Measurements from ENCODE around the gene USF2.

Gene USF2

DNA sequence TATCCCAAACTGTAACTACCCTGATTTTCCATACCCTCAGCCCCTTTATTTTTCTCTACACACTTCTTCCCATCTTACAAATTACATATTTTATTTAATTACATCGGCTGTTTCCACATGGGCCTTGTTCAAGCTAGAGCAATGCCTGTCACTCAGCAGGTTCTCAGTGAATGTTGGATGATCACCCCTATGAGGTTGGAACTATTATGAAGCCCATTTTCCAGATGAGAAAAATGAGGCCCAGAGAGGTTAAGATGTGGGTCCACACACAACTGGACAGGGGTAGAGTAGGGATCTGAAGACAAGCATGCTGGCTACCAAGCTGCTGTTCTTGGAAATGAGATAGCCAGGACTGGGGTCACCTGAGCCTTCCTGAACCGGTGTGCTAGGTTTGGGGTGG, 33.2 kb downstream of the USF2 start:
- Histone ChIP-seq H3K27me3 (ENCODE audit: control insufficient read depth, insufficient read depth, low read length) (peaks cover 19% of the 10 kb centered on the region), H3K4me3 (ENCODE audit: low read length) (no peak overlapping the region), H3K4me1 (ENCODE audit: control insufficient read depth, insufficient read depth, low read length) (no peaks in the 10 kb centered on the region), H3K9me3 (ENCODE audit: control insufficient read depth, low read length) (no peaks in the 10 kb centered on the region), H3K36me3 (ENCODE audit: control insufficient read depth, insufficient read depth, low read length) (no peaks in the 10 kb centered on the region), H3K9ac (ENCODE audit: low read length) (no peak overlapping the region)

DNA sequence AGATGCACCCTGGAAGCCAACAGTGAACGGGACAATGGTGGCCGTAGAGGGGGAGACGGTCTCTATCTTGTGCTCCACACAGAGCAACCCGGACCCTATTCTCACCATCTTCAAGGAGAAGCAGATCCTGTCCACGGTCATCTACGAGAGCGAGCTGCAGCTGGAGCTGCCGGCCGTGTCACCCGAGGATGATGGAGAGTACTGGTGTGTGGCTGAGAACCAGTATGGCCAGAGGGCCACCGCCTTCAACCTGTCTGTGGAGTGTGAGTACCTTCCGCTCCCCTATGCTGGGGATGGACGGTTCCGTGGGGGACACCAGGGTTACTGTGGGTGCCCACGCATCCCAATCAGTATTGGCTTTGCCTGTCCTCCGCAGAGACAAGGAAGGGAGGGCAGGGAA, 33.7 kb downstream of the USF2 start:
- Histone ChIP-seq H3K4me3 (ENCODE audit: low read length) (no peak overlapping the region), H3K36me3 (ENCODE audit: control insufficient read depth, insufficient read depth, low read length) (no peaks in the 10 kb centered on the region), H3K27me3 (ENCODE audit: control insufficient read depth, insufficient read depth, low read length) (peaks cover 16% of the 10 kb centered on the region), H3K9ac (ENCODE audit: low read length) (no peak overlapping the region), H3K9me3 (ENCODE audit: control insufficient read depth, low read length) (no peaks in the 10 kb centered on the region), H3K4me1 (ENCODE audit: control insufficient read depth, insufficient read depth, low read length) (no peaks in the 10 kb centered on the region)

DNA sequence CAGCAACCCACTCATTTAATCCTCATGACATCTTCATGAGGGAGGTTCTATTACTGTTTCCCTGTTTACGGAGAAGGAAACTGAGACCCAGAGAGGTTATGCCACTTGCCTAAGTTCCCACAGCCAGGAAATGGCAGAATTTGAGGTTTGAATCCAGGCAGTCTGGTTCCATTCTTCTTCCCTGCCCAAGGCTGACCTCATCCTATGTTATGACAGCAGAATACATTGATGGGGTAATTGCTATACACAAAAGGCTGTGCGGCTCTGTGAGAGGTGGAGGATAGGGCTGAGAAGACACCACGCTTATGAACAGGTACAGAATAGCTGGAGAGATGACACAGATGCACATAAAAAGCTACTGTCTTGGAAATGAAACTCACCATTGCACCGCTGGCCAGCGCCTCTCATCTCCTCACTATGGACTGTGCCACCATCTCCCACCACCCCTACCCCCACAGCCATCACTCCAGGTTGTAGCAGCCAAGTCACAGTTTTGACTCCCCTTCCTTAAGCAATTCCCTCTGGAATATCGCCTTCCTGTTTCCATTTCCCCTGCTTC, 34.7 kb downstream of the USF2 start:
- no peak overlapping the region for H3K9ac ChIP-seq (ENCODE audit: low read length)
- no peak overlapping the region for H3K4me3 ChIP-seq (ENCODE audit: low read length)
- H3K36me3 ChIP-seq (ENCODE audit: control insufficient read depth, insufficient read depth, low read length): no peaks in the 10 kb centered on the region
- H3K4me1 ChIP-seq (ENCODE audit: control insufficient read depth, insufficient read depth, low read length): no peaks in the 10 kb centered on the region
- no peaks in the 10 kb centered on the region for H3K9me3 ChIP-seq (ENCODE audit: control insufficient read depth, low read length)
- peaks cover 8% of the 10 kb centered on the region for H3K27me3 ChIP-seq (ENCODE audit: control insufficient read depth, insufficient read depth, low read length)

DNA sequence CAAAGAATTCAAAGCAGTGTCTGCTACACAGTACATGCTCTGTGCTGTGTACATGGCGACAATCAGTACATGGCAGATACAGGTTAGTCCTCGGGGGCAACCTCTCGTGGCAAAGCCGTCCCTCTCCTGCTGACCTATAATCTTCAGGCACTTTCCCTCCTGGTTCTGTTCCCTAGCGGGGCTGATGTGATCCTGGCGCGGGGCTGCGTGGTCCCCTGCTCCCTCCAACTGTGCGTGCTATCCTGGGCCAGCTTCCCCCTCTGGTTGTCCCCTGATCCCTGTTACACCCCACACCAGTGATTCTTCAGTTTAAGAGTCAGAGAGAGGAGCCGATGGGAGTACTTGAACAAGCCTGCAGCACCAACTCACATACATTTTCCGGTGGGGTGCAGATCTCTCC, 35.3 kb downstream of the USF2 start:
- no peak overlapping the region for H3K9ac ChIP-seq (ENCODE audit: low read length)
- H3K4me1 ChIP-seq (ENCODE audit: control insufficient read depth, insufficient read depth, low read length): no peaks in the 10 kb centered on the region
- H3K27me3 ChIP-seq (ENCODE audit: control insufficient read depth, insufficient read depth, low read length): peaks cover 5% of the 10 kb centered on the region
- no peaks in the 10 kb centered on the region for H3K9me3 ChIP-seq (ENCODE audit: control insufficient read depth, low read length)
- H3K4me3 ChIP-seq (ENCODE audit: low read length): no peak overlapping the region
- no peaks in the 10 kb centered on the region for H3K36me3 ChIP-seq (ENCODE audit: control insufficient read depth, insufficient read depth, low read length)

- Histone ChIP-seq H3K9ac (ENCODE audit: low read length) (no peak overlapping the region), H3K9me3 (ENCODE audit: control insufficient read depth, low read length) (no peaks in the 10 kb centered on the region), H3K4me1 (ENCODE audit: control insufficient read depth, insufficient read depth, low read length) (no peaks in the 10 kb centered on the region), H3K27me3 (ENCODE audit: control insufficient read depth, insufficient read depth, low read length) (peaks cover 5% of the 10 kb centered on the region), H3K4me3 (ENCODE audit: low read length) (no peak overlapping the region), H3K36me3 (ENCODE audit: control insufficient read depth, insufficient read depth, low read length) (no peaks in the 10 kb centered on the region)
Measured at GRCh38 chr19:35305181-35305580, 36.4 kb downstream of the USF2 start.

DNA sequence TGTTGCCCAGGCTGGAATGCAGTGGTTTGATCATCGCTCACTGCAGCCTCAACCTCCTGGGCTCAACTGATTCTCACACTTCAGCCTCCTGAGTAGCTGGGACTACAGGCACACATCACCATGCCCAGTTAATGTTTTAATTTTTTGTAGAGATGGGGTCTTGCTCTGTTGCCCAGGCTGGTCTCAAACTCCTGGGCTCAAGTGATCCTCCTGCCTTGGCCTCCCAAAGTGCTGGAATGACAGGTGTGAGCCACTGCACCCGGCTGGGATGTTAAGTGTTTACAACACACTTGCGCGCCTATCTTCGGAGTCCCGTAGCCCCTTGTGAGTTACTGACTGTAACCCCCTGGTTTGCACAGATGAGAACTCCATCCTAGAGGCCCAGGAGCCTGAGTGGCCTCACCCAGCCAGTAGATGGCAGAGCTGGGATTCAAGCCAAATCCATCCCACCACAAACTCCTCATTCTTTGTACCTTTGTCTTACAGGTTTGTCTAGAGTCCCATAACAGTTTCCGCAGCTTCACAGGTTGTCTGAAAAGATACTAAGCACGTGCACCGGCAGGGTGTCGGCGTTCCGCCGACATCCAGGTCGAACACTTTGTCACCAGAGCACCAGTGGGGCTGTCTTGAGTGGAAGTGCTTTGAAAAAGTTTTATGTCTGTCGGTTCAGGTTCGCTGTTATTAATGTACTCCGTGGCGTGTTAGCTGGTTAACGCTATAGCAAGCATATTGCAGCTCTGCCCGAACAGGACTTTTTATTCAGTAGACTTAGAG, 37.9 kb downstream of the USF2 start:
- Histone ChIP-seq H3K4me3 (ENCODE audit: low read length) (no peak overlapping the region), H3K4me1 (ENCODE audit: control insufficient read depth, insufficient read depth, low read length) (no peaks in the 10 kb centered on the region), H3K36me3 (ENCODE audit: control insufficient read depth, insufficient read depth, low read length) (no peaks in the 10 kb centered on the region), H3K9me3 (ENCODE audit: control insufficient read depth, low read length) (no peaks in the 10 kb centered on the region), H3K9ac (ENCODE audit: low read length) (no peak overlapping the region), H3K27me3 (ENCODE audit: control insufficient read depth, insufficient read depth, low read length) (peaks cover 5% of the 10 kb centered on the region)

DNA sequence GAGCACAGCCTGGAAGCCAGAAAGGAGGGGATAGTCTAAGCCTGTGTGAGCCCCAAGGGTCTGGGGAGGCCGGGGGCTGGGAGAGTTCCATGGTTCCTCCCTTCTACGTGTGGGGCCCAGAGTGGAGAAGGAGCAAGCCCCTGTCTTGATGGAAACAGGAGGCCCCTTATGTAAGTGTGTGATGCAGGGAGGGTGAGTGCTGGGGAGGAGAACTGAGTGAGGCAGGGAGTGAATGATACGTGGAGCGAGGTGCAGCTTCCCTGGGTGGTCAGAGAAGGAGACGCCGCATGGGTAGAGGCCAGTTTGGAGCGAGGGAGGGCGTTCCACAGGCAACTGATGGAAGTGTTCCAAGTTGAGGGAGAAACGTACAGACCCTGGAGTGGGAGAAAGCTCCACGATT, 39.2 kb downstream of the USF2 start:
- no peak overlapping the region for H3K4me3 ChIP-seq (ENCODE audit: low read length)
- H3K4me1 ChIP-seq (ENCODE audit: control insufficient read depth, insufficient read depth, low read length): no peaks in the 10 kb centered on the region
- H3K36me3 ChIP-seq (ENCODE audit: control insufficient read depth, insufficient read depth, low read length): no peaks in the 10 kb centered on the region
- no peak overlapping the region for H3K9ac ChIP-seq (ENCODE audit: low read length)
- H3K27me3 ChIP-seq (ENCODE audit: control insufficient read depth, insufficient read depth, low read length): peaks cover 5% of the 10 kb centered on the region
- H3K9me3 ChIP-seq (ENCODE audit: control insufficient read depth, low read length): no peaks in the 10 kb centered on the region

DNA sequence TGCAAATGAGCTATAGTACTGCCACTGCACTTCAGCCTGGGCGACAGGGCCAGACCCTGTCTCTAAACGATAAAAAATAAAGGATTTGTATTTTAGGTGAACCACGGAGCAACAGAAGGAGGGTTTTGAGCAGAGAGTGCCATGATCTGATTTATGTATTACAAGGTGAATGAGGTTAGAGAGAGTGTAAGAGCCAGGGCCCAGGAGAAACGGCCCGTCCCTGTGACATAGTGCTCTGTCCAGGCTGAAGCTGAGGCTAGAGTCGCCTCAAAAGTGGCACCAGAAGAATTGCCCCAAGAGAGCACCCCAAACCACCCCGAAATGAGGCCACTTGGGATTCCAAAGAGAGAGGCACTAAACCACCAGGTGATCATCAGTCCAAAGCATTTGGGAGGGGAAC, 40.1 kb downstream of the USF2 start:
- Histone ChIP-seq H3K9ac (ENCODE audit: low read length) (no peak overlapping the region), H3K9me3 (ENCODE audit: control insufficient read depth, low read length) (no peaks in the 10 kb centered on the region), H3K27me3 (ENCODE audit: control insufficient read depth, insufficient read depth, low read length) (peaks cover 6% of the 10 kb centered on the region), H3K36me3 (ENCODE audit: control insufficient read depth, insufficient read depth, low read length) (no peaks in the 10 kb centered on the region), H3K4me1 (ENCODE audit: control insufficient read depth, insufficient read depth, low read length) (no peaks in the 10 kb centered on the region), H3K4me3 (ENCODE audit: low read length) (no peak overlapping the region)

GRCh38 chr19:35309481-35310279, 40.9 kb downstream of the USF2 start:
- Histone ChIP-seq H3K9ac (ENCODE audit: low read length) (no peak overlapping the region), H3K36me3 (ENCODE audit: control insufficient read depth, insufficient read depth, low read length) (no peaks in the 10 kb centered on the region), H3K4me1 (ENCODE audit: control insufficient read depth, insufficient read depth, low read length) (no peaks in the 10 kb centered on the region), H3K4me3 (ENCODE audit: low read length) (no peak overlapping the region), H3K9me3 (ENCODE audit: control insufficient read depth, low read length) (no peaks in the 10 kb centered on the region), H3K27me3 (ENCODE audit: control insufficient read depth, insufficient read depth, low read length) (peaks cover 4% of the 10 kb centered on the region)

GRCh38 chr19:35310331-35310730, 41.6 kb downstream of the USF2 start:
- no peak overlapping the region for H3K4me3 ChIP-seq (ENCODE audit: low read length)
- H3K9me3 ChIP-seq (ENCODE audit: control insufficient read depth, low read length): no peaks in the 10 kb centered on the region
- H3K9ac ChIP-seq (ENCODE audit: low read length): no peak overlapping the region
- H3K36me3 ChIP-seq (ENCODE audit: control insufficient read depth, insufficient read depth, low read length): no peaks in the 10 kb centered on the region
- peaks cover 4% of the 10 kb centered on the region for H3K27me3 ChIP-seq (ENCODE audit: control insufficient read depth, insufficient read depth, low read length)
- no peaks in the 10 kb centered on the region for H3K4me1 ChIP-seq (ENCODE audit: control insufficient read depth, insufficient read depth, low read length)

DNA sequence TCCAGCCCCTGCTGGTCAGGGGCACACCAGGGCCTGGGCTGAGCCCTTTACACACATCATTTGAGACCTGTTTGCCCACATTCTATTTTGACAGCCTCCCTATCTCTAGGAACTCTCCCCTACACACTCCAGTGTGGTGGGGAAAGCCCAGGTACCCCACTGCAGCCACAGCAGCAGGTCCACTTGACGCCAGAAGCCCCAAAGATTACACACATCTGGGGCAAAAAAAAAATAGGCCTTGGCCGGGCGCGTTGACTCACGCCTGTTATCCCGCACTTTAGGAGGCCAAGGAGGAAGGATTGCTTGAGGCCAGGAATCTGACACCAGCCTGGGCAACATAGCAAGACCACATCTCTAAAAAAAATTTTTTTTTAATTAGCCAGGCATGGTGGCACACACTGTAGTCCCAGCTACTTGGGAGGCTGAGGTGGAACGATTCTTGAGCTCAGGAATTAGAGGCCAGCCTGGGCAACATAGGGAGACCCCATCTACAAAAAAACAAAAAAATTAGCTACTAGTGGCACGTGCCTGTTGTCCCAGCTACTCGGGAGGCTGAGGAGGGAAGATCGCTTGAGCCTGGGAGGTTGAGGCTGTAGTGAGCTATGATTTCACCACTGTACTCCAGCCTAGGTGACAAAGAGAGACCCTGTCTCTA, 42.2 kb downstream of the USF2 start:
- Histone ChIP-seq H3K27me3 (ENCODE audit: control insufficient read depth, insufficient read depth, low read length) (peaks cover 4% of the 10 kb centered on the region), H3K9ac (ENCODE audit: low read length) (no peak overlapping the region), H3K36me3 (ENCODE audit: control insufficient read depth, insufficient read depth, low read length) (no peaks in the 10 kb centered on the region), H3K9me3 (ENCODE audit: control insufficient read depth, low read length) (no peaks in the 10 kb centered on the region), H3K4me3 (ENCODE audit: low read length) (no peak overlapping the region), H3K4me1 (ENCODE audit: control insufficient read depth, insufficient read depth, low read length) (no peaks in the 10 kb centered on the region)
